Esophagus squamous epithelium (tissue), 4 donors: ENCODE measurements around the gene RIBC2.

Source experiments
- CTCF ChIP-seq, 6 experiments: fragments of 450-650 bp in 4 of 6; fragments of 200-600 bp in 2 of 6; sonication (generic) in 2 of 6; IDR thresholded peaks; one replicate each; pipeline ENCODE4 v1.5.1; 2016 to 2019; ENCODE audit warnings: antibody characterized with exemption in 6 of 6, mild to moderate bottlenecking in 4 of 6, moderate library complexity in 4 of 6
- POLR2A ChIP-seq, 4 donors: fragments of 450-650 bp; IDR thresholded peaks; one replicate each; pipeline ENCODE4 v1.6.1; 2017; ENCODE audit warnings: antibody characterized with exemption in 4 of 4, mild to moderate bottlenecking in 4 of 4, moderate library complexity in 3 of 4

GRCh38 chr22:45420539-45420938 is 7.0 kb downstream of the RIBC2 start:
- TF ChIP-seq CTCF (IDR thresholded peaks at IDR 0.05): no peak
- no peak for TF ChIP-seq POLR2A (IDR thresholded peaks at IDR 0.05)
